ENCODE measurements around the gene CLEC20A. TPM values are rescaled to one million over a fixed set of nuclear protein-coding genes. Genes with fewer than 3 reads are reported as not detected.

The CLEC20A gene
- total and polyA plus RNA-seq, 2 of the 8 experiments (the other 6 are each of a cell fraction or from before 2014, with no cell fraction given), result not detected

- Histone ChIP-seq H3K18ac (ENCODE audit: extremely low read depth, low read length) (no peak overlapping the region), H3K9ac (replicated peaks in 1 of 4; ENCODE audit: extremely low read depth in 1 of 4, low read depth in 3 of 4, low read length in 3 of 4) (no peak overlapping the region), H3K14ac (ENCODE audit: insufficient read length) (no peak overlapping the region), H3K23ac (ENCODE audit: insufficient read length) (no peak overlapping the region), H3K4me2 (ENCODE audit: insufficient read depth in 1 of 2, low read depth in 2 of 2, low read length in 2 of 2) (no peak overlapping the region), H2BK120ac (replicated peaks; ENCODE audit: low read depth, low read length) (no peak overlapping the region), H2BK5ac (ENCODE audit: low read depth, low read length) (no peak overlapping the region), H3K23me2 (ENCODE audit: low read depth, low read length) (no peaks in the 10 kb centered on the region), H4K91ac (replicated peaks; ENCODE audit: insufficient read length, low read length) (no peak overlapping the region), H3K27ac (ENCODE audit: low read depth, low read length) (no peak overlapping the region), H2BK12ac (ENCODE audit: low read depth, low read length) (no peak overlapping the region), H2AK5ac (ENCODE audit: low read depth, low read length) (no peak overlapping the region), H3K9me3 (ENCODE audit: insufficient read depth in 2 of 2, low read depth in 1 of 2, low read length in 1 of 2) (no peaks in the 10 kb centered on the region), H2AFZ (ENCODE audit: low read length) (no peak overlapping the region), H4K20me1 (replicated peaks in 1 of 2; ENCODE audit: control insufficient read depth in 1 of 2, insufficient read depth in 2 of 2, low read length in 2 of 2) (no peaks in the 10 kb centered on the region), H2BK15ac (ENCODE audit: low read length) (no peak overlapping the region), H3K56ac (replicated peaks; ENCODE audit: insufficient read length, low read depth, low read length) (no peak overlapping the region), H3K79me1 (ENCODE audit: low read depth, low read length) (no peaks in the 10 kb centered on the region), H3K4me1 (replicated peaks in 1 of 4; ENCODE audit: control insufficient read depth in 3 of 4, insufficient read depth in 4 of 4, low read length in 3 of 4) (no peaks in the 10 kb centered on the region; a peak in 2 of 7 replicates), H2BK20ac (ENCODE audit: low read length) (no peak overlapping the region), H4K8ac (ENCODE audit: extremely low read depth, insufficient read depth, low read length) (no peak overlapping the region), H3K27me3 (replicated peaks in 1 of 4; ENCODE audit: control insufficient read depth in 3 of 4, extremely low read depth in 1 of 4, insufficient read depth in 3 of 4, low read length in 3 of 4) (no peaks in the 10 kb centered on the region), H3K79me2 (ENCODE audit: control insufficient read depth in 1 of 2, insufficient read depth in 2 of 2, low read length in 2 of 2) (no peaks in the 10 kb centered on the region), H3K4me3 (ENCODE audit: extremely low read depth in 1 of 4, insufficient read depth in 2 of 4, low read depth in 3 of 4, low read length in 4 of 4) (no peak overlapping the region), H3K4ac (replicated peaks; ENCODE audit: insufficient read length, low read depth, low read length) (no peak overlapping the region), H3K36me3 (ENCODE audit: control insufficient read depth in 2 of 4, insufficient read depth in 4 of 4, low read length in 3 of 4) (no peaks in the 10 kb centered on the region; a peak in 1 of 8 replicates), H4K5ac (ENCODE audit: insufficient read length, low read depth, low read length) (no peak overlapping the region)
- ChIA-PET CTCF (ENCODE audit: partially characterized antibody) (interaction anchor here (0.6 to 2.4 kb wide), 7 partner anchors 14 to 391 kb away, joined by 3 to 17 read pairs (median 5); no protein-coding TSS in a partner anchor), POLR2A (ENCODE audit: partially characterized antibody) (interaction anchor here (0.6 to 0.8 kb wide), 2 partner anchors 10 to 397 kb away, joined by 3 to 4 read pairs; no protein-coding TSS in a partner anchor)
- FAIRE-seq, result no peak
- no peak for DNase-seq (ENCODE audit: low read depth in 1 of 2, low spot score in 2 of 2)
- TF ChIP-seq TAF7 (optimal IDR thresholded peaks at IDR 0.05; ENCODE audit: borderline replicate concordance, low read depth, low read length) (no peak), TBP (IDR thresholded peaks at IDR 0.05; ENCODE audit: low read depth, low read length) (no peak), NRF1 (IDR thresholded peaks at IDR 0.05; ENCODE audit: low read depth, low read length) (no peak), SP1 (IDR thresholded peaks at IDR 0.05; ENCODE audit: low read depth, low read length) (no peak), POLR2A (IDR thresholded peaks at IDR 0.05; ENCODE audit: control extremely low read depth in 1 of 2, low read depth in 2 of 2, low read length in 2 of 2) (no peak), JUND (IDR thresholded peaks at IDR 0.05; ENCODE audit: low read length) (no peak), BCL11A (IDR thresholded peaks at IDR 0.05; ENCODE audit: low read depth in 2 of 2, low read length in 2 of 2) (no peak), ATF2 (IDR thresholded peaks at IDR 0.05; ENCODE audit: low read length) (no peak), SRF (IDR thresholded peaks at IDR 0.05; ENCODE audit: low read depth, low read length) (no peak), GABPA (IDR thresholded peaks at IDR 0.05; ENCODE audit: borderline replicate concordance, insufficient read depth, low read length) (no peak), MAFK (IDR thresholded peaks at IDR 0.05; ENCODE audit: low read depth, low read length) (no peak), RFX5 (IDR thresholded peaks at IDR 0.05; ENCODE audit: borderline replicate concordance, low read depth, low read length) (no peak), ASH2L (IDR thresholded peaks at IDR 0.05; ENCODE audit: low read length) (no peak), HDAC6 (IDR thresholded peaks at IDR 0.05; ENCODE audit: low read depth, low read length) (no peak)
Measured at GRCh38 chr1:178434899-178435435, 61.8 kb downstream of the CLEC20A start.

Data from H1 (cell line).